ENCODE results near the gene SEMA4C. TPM values are rescaled to one million over a fixed set of nuclear protein-coding genes. Genes with fewer than 3 reads are reported as not detected.

The SEMA4C gene
- total and polyA plus RNA-seq, 9 of the 15 experiments (the other 6 are each of a cell fraction or from before 2014, with no cell fraction given), result 0.32 to 59.7 (median 23.9) TPM

DNA sequence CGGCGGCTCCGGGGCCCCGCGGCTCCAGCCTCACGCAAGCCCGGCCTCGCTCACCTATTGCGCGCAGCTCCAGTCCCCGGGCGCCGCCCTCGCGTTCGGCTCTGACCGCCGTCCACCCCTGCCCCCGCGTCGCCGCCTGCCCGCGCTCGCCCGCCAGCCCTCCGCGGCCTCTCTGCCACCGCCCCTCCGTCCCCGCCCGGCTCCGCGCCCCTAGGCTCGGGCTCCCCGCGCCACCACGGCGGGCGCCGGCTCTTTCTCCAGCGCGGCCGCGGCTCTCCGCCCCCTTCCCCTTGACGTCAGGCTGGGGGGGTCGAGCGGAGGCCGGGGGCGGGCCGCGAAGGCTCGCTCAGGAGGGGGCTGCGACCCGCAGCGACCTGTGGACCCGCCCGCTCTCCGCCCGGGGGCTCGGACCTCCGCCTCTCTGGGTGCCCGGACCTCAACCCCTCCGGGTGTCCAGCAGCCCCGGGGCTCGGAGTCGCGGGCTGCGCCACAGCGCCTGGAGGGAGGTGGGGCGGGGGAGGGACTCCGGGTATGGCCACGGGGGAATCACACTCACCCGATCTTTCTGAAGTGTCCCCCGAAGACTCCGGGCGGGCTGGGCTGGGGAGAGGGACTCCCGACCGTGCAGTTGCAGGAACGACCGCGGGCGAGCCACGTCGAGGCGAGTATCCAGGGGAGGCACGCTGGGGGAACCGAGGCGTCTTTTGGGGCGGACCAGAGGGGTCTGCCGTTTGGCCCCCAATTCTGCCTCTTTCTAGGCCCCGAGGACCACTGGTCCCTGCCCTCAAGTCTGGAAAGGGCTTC, at the start of gene SEMA4C (continued):
- TF ChIP-seq, protein P1, sequence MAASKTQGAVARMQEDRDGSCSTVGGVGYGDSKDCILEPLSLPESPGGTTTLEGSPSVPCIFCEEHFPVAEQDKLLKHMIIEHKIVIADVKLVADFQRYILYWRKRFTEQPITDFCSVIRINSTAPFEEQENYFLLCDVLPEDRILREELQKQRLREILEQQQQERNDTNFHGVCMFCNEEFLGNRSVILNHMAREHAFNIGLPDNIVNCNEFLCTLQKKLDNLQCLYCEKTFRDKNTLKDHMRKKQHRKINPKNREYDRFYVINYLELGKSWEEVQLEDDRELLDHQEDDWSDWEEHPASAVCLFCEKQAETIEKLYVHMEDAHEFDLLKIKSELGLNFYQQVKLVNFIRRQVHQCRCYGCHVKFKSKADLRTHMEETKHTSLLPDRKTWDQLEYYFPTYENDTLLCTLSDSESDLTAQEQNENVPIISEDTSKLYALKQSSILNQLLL (CRISPR knock-in tag; IDR thresholded peaks at IDR 0.05; ENCODE audit: borderline replicate concordance), result no peak
- no peak for TF ChIP-seq ZNF79 (CRISPR knock-in tag; IDR thresholded peaks at IDR 0.05; ENCODE audit: low read depth)
- no peak for TF ChIP-seq E2F3 (CRISPR knock-in tag; IDR thresholded peaks at IDR 0.05)
- TF ChIP-seq ARNT (IDR thresholded peaks at IDR 0.05), result no peak
- TF ChIP-seq, protein P2, sequence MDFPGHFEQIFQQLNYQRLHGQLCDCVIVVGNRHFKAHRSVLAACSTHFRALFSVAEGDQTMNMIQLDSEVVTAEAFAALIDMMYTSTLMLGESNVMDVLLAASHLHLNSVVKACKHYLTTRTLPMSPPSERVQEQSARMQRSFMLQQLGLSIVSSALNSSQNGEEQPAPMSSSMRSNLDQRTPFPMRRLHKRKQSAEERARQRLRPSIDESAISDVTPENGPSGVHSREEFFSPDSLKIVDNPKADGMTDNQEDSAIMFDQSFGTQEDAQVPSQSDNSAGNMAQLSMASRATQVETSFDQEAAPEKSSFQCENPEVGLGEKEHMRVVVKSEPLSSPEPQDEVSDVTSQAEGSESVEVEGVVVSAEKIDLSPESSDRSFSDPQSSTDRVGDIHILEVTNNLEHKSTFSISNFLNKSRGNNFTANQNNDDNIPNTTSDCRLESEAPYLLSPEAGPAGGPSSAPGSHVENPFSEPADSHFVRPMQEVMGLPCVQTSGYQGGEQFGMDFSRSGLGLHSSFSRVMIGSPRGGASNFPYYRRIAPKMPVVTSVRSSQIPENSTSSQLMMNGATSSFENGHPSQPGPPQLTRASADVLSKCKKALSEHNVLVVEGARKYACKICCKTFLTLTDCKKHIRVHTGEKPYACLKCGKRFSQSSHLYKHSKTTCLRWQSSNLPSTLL (IDR thresholded peaks at IDR 0.05), result no peak
- no peak for TF ChIP-seq ZC3H11A (IDR thresholded peaks at IDR 0.05; ENCODE audit: low read depth, low read length)
- TF ChIP-seq GATAD2A (IDR thresholded peaks at IDR 0.05), result no peak
- TF ChIP-seq MEIS2 (IDR thresholded peaks at IDR 0.05; ENCODE audit: partially characterized antibody), result no peak
- TF ChIP-seq SP2 (IDR thresholded peaks at IDR 0.05; ENCODE audit: extremely low read depth, low read depth, low read length, poor library complexity, severe bottlenecking), result no peak
- no peak for TF ChIP-seq NFXL1 (CRISPR knock-in tag; IDR thresholded peaks at IDR 0.05)
- TF ChIP-seq, protein P3, sequence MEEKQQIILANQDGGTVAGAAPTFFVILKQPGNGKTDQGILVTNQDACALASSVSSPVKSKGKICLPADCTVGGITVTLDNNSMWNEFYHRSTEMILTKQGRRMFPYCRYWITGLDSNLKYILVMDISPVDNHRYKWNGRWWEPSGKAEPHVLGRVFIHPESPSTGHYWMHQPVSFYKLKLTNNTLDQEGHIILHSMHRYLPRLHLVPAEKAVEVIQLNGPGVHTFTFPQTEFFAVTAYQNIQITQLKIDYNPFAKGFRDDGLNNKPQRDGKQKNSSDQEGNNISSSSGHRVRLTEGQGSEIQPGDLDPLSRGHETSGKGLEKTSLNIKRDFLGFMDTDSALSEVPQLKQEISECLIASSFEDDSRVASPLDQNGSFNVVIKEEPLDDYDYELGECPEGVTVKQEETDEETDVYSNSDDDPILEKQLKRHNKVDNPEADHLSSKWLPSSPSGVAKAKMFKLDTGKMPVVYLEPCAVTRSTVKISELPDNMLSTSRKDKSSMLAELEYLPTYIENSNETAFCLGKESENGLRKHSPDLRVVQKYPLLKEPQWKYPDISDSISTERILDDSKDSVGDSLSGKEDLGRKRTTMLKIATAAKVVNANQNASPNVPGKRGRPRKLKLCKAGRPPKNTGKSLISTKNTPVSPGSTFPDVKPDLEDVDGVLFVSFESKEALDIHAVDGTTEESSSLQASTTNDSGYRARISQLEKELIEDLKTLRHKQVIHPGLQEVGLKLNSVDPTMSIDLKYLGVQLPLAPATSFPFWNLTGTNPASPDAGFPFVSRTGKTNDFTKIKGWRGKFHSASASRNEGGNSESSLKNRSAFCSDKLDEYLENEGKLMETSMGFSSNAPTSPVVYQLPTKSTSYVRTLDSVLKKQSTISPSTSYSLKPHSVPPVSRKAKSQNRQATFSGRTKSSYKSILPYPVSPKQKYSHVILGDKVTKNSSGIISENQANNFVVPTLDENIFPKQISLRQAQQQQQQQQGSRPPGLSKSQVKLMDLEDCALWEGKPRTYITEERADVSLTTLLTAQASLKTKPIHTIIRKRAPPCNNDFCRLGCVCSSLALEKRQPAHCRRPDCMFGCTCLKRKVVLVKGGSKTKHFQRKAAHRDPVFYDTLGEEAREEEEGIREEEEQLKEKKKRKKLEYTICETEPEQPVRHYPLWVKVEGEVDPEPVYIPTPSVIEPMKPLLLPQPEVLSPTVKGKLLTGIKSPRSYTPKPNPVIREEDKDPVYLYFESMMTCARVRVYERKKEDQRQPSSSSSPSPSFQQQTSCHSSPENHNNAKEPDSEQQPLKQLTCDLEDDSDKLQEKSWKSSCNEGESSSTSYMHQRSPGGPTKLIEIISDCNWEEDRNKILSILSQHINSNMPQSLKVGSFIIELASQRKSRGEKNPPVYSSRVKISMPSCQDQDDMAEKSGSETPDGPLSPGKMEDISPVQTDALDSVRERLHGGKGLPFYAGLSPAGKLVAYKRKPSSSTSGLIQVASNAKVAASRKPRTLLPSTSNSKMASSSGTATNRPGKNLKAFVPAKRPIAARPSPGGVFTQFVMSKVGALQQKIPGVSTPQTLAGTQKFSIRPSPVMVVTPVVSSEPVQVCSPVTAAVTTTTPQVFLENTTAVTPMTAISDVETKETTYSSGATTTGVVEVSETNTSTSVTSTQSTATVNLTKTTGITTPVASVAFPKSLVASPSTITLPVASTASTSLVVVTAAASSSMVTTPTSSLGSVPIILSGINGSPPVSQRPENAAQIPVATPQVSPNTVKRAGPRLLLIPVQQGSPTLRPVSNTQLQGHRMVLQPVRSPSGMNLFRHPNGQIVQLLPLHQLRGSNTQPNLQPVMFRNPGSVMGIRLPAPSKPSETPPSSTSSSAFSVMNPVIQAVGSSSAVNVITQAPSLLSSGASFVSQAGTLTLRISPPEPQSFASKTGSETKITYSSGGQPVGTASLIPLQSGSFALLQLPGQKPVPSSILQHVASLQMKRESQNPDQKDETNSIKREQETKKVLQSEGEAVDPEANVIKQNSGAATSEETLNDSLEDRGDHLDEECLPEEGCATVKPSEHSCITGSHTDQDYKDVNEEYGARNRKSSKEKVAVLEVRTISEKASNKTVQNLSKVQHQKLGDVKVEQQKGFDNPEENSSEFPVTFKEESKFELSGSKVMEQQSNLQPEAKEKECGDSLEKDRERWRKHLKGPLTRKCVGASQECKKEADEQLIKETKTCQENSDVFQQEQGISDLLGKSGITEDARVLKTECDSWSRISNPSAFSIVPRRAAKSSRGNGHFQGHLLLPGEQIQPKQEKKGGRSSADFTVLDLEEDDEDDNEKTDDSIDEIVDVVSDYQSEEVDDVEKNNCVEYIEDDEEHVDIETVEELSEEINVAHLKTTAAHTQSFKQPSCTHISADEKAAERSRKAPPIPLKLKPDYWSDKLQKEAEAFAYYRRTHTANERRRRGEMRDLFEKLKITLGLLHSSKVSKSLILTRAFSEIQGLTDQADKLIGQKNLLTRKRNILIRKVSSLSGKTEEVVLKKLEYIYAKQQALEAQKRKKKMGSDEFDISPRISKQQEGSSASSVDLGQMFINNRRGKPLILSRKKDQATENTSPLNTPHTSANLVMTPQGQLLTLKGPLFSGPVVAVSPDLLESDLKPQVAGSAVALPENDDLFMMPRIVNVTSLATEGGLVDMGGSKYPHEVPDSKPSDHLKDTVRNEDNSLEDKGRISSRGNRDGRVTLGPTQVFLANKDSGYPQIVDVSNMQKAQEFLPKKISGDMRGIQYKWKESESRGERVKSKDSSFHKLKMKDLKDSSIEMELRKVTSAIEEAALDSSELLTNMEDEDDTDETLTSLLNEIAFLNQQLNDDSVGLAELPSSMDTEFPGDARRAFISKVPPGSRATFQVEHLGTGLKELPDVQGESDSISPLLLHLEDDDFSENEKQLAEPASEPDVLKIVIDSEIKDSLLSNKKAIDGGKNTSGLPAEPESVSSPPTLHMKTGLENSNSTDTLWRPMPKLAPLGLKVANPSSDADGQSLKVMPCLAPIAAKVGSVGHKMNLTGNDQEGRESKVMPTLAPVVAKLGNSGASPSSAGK (IDR thresholded peaks at IDR 0.05), result no peak
- no peak for TF ChIP-seq ILF3 (IDR thresholded peaks at IDR 0.05; ENCODE audit: borderline replicate concordance)
